WTC11 (cell line): ENCODE data around the gene RPL18A. TPM values are rescaled to one million over a fixed set of nuclear protein-coding genes. Genes with fewer than 3 reads are reported as not detected.
A peak's percentile ranks its signal among the peaks of the same experiment; 100 is the strongest.

Experiments used
- ATAC-seq: fragments of 200-7000 bp; cut with Tn5 transposase; 2 replicates; pipeline ENCODE4 v1.10.0; 2021; ENCODE audit warnings: mild to moderate bottlenecking, moderate library complexity
- CTCF ChIA-PET: fragments of 300-600 bp; sonication (Branson Sonifier 250); formaldehyde crosslinking; loops from one replicate; lab custom pipeline; 2021; ENCODE audit warnings: antibody characterized with exemption; lab: Charles Lee
- POLR2A ChIA-PET: fragments of 350-600 bp; sonication (Branson Sonifier 250); formaldehyde crosslinking; loops from one replicate; lab custom pipeline; 2021; ENCODE audit warnings: antibody characterized with exemption; lab: Charles Lee
- DNase-seq: peaks from one replicate; pipeline ENCODE4 v3.0.0; 2021; ENCODE audit warnings: low spot score
- H3K27ac Mint-ChIP-seq: 2 replicates; pipeline ENCODE4 v1.8.0; 2021; ENCODE audit warnings: mixed read lengths
- H3K27me3 Mint-ChIP-seq: 2 replicates; pipeline ENCODE4 v1.8.0; 2021; ENCODE audit warnings: low read depth, mild to moderate bottlenecking, moderate library complexity, mixed read lengths
- H3K36me3 Mint-ChIP-seq: 2 replicates; pipeline ENCODE4 v1.8.0; 2021; ENCODE audit warnings: mixed read lengths
- H3K4me1 Mint-ChIP-seq: 2 replicates; pipeline ENCODE4 v1.8.0; 2022; ENCODE audit warnings: mixed read lengths
- H3K4me3 Mint-ChIP-seq: 2 replicates; pipeline ENCODE4 v1.8.0; 2021; ENCODE audit warnings: mild to moderate bottlenecking, moderate library complexity, mixed read lengths
- H3K9me3 Mint-ChIP-seq: 2 replicates; pipeline ENCODE4 v1.8.0; 2021; ENCODE audit warnings: mixed read lengths
- ARID4B ChIP-seq: sonication (generic); formaldehyde crosslinking; IDR thresholded peaks from 2 replicates; pipeline ENCODE4 v1.8.0; 2023; ENCODE audit warnings: missing genetic modification reagents, mild to moderate bottlenecking, borderline replicate concordance
- CREB1 ChIP-seq: sonication (generic); formaldehyde crosslinking; IDR thresholded peaks from 2 replicates; pipeline ENCODE4 v1.8.0; 2023; ENCODE audit warnings: mild to moderate bottlenecking, missing genetic modification reagents
- ETV6 ChIP-seq: sonication (generic); formaldehyde crosslinking; IDR thresholded peaks from 2 replicates; pipeline ENCODE4 v1.8.1; 2022; ENCODE audit warnings: mild to moderate bottlenecking, missing genetic modification reagents
- FOXK1 ChIP-seq: sonication (generic); formaldehyde crosslinking; IDR thresholded peaks from 2 replicates; pipeline ENCODE4 v1.8.0; 2022; ENCODE audit warnings: mild to moderate bottlenecking, moderate library complexity, missing genetic modification reagents
- FOXP4 ChIP-seq: sonication (generic); formaldehyde crosslinking; IDR thresholded peaks from 2 replicates; pipeline ENCODE4 v1.8.0; 2022; ENCODE audit warnings: mild to moderate bottlenecking, missing genetic modification reagents
- IRF1 ChIP-seq: sonication (generic); formaldehyde crosslinking; IDR thresholded peaks from 2 replicates; pipeline ENCODE4 v1.8.0; 2023; ENCODE audit warnings: missing genetic modification reagents
- TEAD1 ChIP-seq: sonication (generic); formaldehyde crosslinking; IDR thresholded peaks from 2 replicates; pipeline ENCODE4 v1.8.0; 2022; ENCODE audit warnings: mild to moderate bottlenecking, missing genetic modification reagents
- TEAD4 ChIP-seq: sonication (generic); formaldehyde crosslinking; IDR thresholded peaks from 2 replicates; pipeline ENCODE4 v1.8.0; 2022; ENCODE audit warnings: mild to moderate bottlenecking, missing genetic modification reagents
- USF1 ChIP-seq: sonication (generic); formaldehyde crosslinking; IDR thresholded peaks from 2 replicates; pipeline ENCODE4 v1.8.0; 2022; ENCODE audit warnings: mild to moderate bottlenecking, missing genetic modification reagents
- ZNF425 ChIP-seq: fragments of 250-450 bp; sonication (Bioruptor Pico); conservative IDR thresholded peaks from 2 replicates; pipeline ENCODE4 v1.9.0; 2021; ENCODE audit warnings: mild to moderate bottlenecking
- total RNA-seq: library from RNA; stranded (reverse); gene quantifications from 3 replicates; pipeline ENCODE4 v1.2.3, GENCODE V29; 2021
- TF ChIP-seq, protein P1 (sequence below): fragments of 250-450 bp; sonication (Bioruptor Pico); IDR thresholded peaks from 2 replicates; pipeline ENCODE4 v1.9.0; 2021; ENCODE audit warnings: mild to moderate bottlenecking
- TF ChIP-seq, protein P2 (sequence below): sonication (generic); formaldehyde crosslinking; conservative IDR thresholded peaks from 2 replicates; pipeline ENCODE4 v1.8.1; 2023; ENCODE audit warnings: mild to moderate bottlenecking, low read depth, missing genetic modification reagents, moderate library complexity

RPL18A gene
- total RNA-seq, 1 experiment from 2014 or later = 2,950 TPM

DNA sequence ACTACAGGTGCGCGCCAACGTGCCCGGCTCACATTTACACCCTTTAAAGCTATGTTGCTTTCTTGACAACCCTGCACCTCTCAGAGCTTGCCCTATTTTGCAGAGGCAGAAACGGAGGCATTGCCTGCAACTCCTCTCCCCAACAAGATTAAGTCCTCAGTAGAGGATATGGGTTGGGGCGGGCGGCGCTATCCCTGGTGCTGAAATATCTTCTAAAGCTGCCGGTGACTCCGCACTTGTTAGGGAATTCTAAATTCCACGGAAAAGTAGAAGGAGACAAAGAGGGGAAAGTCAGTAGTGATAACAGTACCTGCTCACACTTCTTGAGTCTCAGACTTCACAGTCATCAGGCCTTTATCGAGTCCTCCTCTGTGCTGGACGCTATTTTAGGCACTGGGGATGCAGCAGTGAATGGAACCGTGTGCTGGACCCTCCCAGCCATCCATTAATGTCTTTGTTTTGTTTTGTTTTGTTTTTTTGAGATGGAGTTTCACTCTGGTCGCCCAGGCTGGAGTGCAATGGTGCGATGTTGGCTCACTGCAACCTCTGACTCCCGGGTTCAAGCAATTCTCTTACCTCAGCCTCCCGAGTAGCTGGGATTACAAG, 30.0 kb downstream of the RPL18A start:
- DNase-seq (peak; percentile 80), ATAC-seq (peak; percentile 87)
- ChIA-PET CTCF (interaction anchor here (0.5 to 1.1 kb wide), 5 partner anchors 17 to 223 kb away, joined by 3 to 6 read pairs (median 3); partner anchors contain the start of genes CCDC124 and RPL18A), POLR2A (no interaction called here)
- Mint-ChIP-seq H3K4me3 (no peak overlapping the region), H3K27ac (no peak overlapping the region), H3K27me3 (peaks cover 16% of the 10 kb centered on the region), H3K9me3 (no peaks in the 10 kb centered on the region), H3K4me1 (peaks cover 4% of the 10 kb centered on the region; the same call in 1 of the 2 replicates), H3K36me3 (no peaks in the 10 kb centered on the region)
- TF ChIP-seq CREB1 (CRISPR knock-in tag) = 0 out of 2 replicates have a peak, but pooled peaks have one; percentile 18
- TF ChIP-seq, protein P1, sequence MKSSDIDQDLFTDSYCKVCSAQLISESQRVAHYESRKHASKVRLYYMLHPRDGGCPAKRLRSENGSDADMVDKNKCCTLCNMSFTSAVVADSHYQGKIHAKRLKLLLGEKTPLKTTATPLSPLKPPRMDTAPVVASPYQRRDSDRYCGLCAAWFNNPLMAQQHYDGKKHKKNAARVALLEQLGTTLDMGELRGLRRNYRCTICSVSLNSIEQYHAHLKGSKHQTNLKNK = no peak
- TF ChIP-seq ZNF425 (CRISPR knock-in tag) = no peak
- peak; percentile 54; the same call in 1 of the 2 replicates for TF ChIP-seq FOXK1 (CRISPR knock-in tag)
- peak; percentile 79 for TF ChIP-seq ETV6 (CRISPR knock-in tag)
- 0 out of 2 replicates have a peak, but pooled peaks have one; percentile 25 for TF ChIP-seq TEAD4 (CRISPR knock-in tag)
- TF ChIP-seq, protein P2, sequence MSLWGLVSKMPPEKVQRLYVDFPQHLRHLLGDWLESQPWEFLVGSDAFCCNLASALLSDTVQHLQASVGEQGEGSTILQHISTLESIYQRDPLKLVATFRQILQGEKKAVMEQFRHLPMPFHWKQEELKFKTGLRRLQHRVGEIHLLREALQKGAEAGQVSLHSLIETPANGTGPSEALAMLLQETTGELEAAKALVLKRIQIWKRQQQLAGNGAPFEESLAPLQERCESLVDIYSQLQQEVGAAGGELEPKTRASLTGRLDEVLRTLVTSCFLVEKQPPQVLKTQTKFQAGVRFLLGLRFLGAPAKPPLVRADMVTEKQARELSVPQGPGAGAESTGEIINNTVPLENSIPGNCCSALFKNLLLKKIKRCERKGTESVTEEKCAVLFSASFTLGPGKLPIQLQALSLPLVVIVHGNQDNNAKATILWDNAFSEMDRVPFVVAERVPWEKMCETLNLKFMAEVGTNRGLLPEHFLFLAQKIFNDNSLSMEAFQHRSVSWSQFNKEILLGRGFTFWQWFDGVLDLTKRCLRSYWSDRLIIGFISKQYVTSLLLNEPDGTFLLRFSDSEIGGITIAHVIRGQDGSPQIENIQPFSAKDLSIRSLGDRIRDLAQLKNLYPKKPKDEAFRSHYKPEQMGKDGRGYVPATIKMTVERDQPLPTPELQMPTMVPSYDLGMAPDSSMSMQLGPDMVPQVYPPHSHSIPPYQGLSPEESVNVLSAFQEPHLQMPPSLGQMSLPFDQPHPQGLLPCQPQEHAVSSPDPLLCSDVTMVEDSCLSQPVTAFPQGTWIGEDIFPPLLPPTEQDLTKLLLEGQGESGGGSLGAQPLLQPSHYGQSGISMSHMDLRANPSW (CRISPR knock-in tag) = no peak
- peak; percentile 52; the same call in 1 of the 2 replicates for TF ChIP-seq ARID4B (CRISPR knock-in tag)
- peak; percentile 70; the same call in 1 of the 2 replicates for TF ChIP-seq TEAD1 (CRISPR knock-in tag)
- peak; percentile 18; the same call in 1 of the 2 replicates for TF ChIP-seq USF1 (CRISPR knock-in tag)
- TF ChIP-seq IRF1 (CRISPR knock-in tag) = peak; percentile 71; the same call in 1 of the 2 replicates
- peak; percentile 64; the same call in 1 of the 2 replicates for TF ChIP-seq FOXP4 (CRISPR knock-in tag)
